Lower leg skin (tissue), 4 donors: ENCODE measurements around the gene OR2B2. TPM values are rescaled to one million over a fixed set of nuclear protein-coding genes. Genes with fewer than 3 reads are reported as not detected.

Experiments used
- DNase-seq, 2 donors: peaks; one replicate each; pipeline ENCODE4 v3.0.0-alpha.2; 2019; ENCODE audit warnings: low spot score in 2 of 2
- H3K4me3 ChIP-seq: fragments of 200-600 bp; sonication (generic); 2 replicates; pipeline ENCODE4 v1.5.1; 2017; ENCODE audit warnings: mild to moderate bottlenecking, low read depth; ENCODE audit not compliant: poor library complexity, severe bottlenecking
- POLR2A ChIP-seq, 2 donors: fragments of 450-650 bp; IDR thresholded peaks; one replicate each; pipeline ENCODE4 v1.6.1; 2016 to 2017; ENCODE audit warnings: antibody characterized with exemption in 2 of 2, mild to moderate bottlenecking in 1 of 2, moderate library complexity in 1 of 2
- WGBS, 2 donors: methylation state at CpG; one replicate each; pipeline ENCODE4 v1.1.5; 2018; 5-methylcytosine and 5-hydroxymethylcytosine counted together
- intact Hi-C: fragments of 100-400 bp; cut with DNase I; formaldehyde crosslinking; loops from one replicate; pipeline ENCODE4 v1.15.0; 2023; ENCODE audit warnings: low total_unique reads
- total RNA-seq, 4 donors: library from RNA; depleted of rRNA; stranded (reverse); fragments of >200 nt; gene quantifications; one replicate each; pipeline ENCODE4 v1.1.0, GENCODE V29; 2016
- TF ChIP-seq, protein P1 (sequence below), 3 donors: fragments of 450-650 bp; IDR thresholded peaks; one replicate each; pipeline ENCODE4 v1.5.1; 2016; ENCODE audit warnings: antibody characterized with exemption in 3 of 3, mild to moderate bottlenecking in 3 of 3, moderate library complexity in 2 of 3

OR2B2 gene
- total RNA-seq, 4 donors from 2014 or later, result not detected

DNA sequence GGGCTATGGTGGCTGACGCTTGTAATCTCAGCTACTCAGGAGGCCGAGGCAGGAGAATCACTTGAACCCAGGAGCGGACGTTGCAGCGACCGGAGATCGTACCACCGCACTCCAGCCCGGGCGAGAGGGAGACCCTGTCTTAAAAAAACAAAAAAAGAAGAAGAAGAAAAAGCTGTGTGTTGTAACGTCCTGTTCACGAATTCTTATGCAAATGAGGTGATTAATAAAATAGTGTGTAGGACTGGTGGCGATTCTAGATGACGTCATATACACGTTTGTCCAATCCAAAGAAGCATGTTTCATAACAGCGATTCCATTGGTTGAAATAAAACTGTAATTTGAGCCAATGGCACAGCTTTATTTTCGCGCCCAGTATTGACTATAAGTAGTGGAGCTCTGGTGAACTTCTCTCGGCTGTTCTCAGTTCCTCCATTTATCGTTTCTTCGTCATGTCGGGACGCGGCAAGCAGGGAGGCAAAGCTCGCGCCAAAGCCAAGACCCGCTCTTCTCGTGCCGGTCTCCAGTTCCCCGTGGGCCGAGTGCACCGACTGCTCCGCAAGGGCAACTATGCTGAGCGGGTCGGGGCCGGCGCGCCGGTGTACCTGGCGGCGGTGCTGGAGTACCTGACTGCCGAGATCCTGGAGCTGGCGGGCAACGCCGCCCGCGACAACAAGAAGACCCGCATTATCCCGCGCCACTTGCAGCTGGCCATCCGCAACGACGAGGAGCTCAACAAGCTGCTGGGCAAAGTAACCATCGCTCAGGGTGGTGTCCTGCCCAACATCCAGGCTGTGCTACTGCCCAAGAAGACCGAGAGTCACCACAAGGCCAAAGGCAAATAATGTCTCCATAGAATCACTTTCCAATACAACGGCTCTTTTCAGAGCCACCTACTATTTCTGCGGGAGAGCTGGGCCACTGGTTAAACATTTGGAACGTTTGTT is 47.0 kb downstream of the OR2B2 start:
- whole genome bisulfite sequencing, 2 donors, result 0 to 1% methylated on average over 48 to 56 of the region's 58 CpGs
- intact Hi-C loops, result no loop called here
- peak; percentile 88 to 94 for DNase-seq
- H3K4me3 ChIP-seq, result peak overlapping the region; percentile 58
- no peak for TF ChIP-seq POLR2A (IDR thresholded peaks at IDR 0.05)
- TF ChIP-seq, protein P1, sequence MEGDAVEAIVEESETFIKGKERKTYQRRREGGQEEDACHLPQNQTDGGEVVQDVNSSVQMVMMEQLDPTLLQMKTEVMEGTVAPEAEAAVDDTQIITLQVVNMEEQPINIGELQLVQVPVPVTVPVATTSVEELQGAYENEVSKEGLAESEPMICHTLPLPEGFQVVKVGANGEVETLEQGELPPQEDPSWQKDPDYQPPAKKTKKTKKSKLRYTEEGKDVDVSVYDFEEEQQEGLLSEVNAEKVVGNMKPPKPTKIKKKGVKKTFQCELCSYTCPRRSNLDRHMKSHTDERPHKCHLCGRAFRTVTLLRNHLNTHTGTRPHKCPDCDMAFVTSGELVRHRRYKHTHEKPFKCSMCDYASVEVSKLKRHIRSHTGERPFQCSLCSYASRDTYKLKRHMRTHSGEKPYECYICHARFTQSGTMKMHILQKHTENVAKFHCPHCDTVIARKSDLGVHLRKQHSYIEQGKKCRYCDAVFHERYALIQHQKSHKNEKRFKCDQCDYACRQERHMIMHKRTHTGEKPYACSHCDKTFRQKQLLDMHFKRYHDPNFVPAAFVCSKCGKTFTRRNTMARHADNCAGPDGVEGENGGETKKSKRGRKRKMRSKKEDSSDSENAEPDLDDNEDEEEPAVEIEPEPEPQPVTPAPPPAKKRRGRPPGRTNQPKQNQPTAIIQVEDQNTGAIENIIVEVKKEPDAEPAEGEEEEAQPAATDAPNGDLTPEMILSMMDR (IDR thresholded peaks at IDR 0.05), result no peak

DNA sequence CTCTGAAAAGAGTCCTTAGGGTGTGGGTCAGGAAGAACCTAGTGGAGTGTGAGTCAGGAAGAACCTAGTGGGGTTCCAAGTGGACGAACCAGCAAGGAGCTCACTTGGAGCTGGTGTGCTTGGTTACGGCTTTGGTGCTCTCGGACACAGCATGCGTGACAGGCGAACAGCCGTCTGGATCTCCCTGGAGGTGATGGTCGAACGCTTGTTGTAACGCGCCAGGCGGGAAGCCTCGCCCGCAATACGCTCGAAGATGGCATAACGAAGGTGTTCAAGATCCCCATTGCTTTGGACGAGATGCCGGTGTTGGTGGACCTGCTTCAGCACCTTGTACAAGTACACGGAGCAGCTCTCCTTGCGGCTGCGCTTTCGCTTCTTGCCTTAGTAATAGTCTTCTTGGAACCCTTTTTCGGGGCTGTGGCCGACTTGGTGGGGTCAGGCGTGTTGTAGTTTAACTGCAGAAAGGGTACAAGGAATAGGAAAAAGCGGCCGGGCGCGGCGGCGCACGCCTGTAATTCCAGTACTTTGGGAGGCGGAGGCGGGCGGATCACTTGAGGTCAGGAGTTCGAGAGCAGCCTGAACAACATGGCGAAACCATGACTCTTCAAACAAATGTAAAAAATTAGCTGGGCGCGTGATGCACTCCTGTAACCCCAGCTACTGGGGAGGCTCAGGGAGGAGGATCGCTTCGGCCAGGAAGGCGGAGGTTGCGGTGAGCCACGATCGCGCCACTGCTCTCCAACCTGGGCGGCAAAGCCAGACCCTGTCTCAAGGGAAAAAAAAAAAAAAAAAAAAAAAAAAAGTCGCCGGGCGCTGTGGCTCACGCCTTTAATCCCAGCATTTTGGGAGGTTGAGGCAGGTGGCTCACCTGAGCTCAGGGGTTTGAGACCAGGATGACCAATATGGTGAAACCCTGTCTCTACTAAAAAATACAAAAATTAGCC is 48.0 kb downstream of the OR2B2 start:
- intact Hi-C loops, result no loop called here
- whole genome bisulfite sequencing, 2 donors, result 10 to 16% methylated on average over 51 of the region's 51 CpGs
- DNase-seq, result peak in 1 of 2 donors; percentile 21

DNA sequence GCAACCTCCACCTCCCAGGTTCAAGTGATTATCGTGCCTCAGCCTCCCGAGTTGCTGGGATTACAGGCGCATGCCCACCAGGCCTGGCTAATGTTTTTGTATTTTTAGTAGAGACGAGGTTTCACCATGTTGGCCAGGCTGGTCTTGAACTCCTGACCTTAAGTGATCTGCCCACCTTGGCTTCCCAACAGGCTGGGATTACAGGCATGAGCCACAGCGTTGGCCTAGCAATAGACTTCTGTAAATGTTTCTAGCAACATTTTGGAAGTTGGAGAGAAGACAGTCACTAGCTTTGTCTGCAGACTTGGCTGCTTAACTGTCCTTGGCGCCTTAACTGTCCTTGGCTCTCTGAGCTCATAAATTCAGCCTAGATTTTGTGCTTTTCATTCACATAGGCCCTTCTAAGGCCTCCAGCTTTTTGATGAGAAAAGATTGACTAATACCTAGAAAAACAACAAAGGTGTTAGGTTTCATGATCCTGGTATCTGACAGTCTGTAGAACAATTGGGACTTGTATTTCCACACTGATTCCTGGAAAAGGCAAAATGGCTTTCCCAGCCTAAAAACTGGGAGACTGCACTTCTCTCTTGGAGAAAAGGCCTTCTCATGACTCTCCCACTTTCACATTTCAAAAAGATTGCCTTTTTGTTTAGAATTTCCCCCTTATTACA is 49.7 kb downstream of the OR2B2 start:
- DNase-seq, result no peak
- intact Hi-C loops, result no loop called here
- no peak overlapping the region for H3K4me3 ChIP-seq
- TF ChIP-seq POLR2A (IDR thresholded peaks at IDR 0.05), result no peak
- TF ChIP-seq, protein P1 (IDR thresholded peaks at IDR 0.05), result no peak
- WGBS, 2 donors, result 74 to 80% methylated on average over 6 of the region's 6 CpGs

More for the DNA sequence above, 48.0 kb downstream of the OR2B2 start:
- TF ChIP-seq, protein P1 (IDR thresholded peaks at IDR 0.05), result no peak
- TF ChIP-seq POLR2A (IDR thresholded peaks at IDR 0.05), result no peak
- peak overlapping the region; percentile 58 for H3K4me3 ChIP-seq

DNA sequence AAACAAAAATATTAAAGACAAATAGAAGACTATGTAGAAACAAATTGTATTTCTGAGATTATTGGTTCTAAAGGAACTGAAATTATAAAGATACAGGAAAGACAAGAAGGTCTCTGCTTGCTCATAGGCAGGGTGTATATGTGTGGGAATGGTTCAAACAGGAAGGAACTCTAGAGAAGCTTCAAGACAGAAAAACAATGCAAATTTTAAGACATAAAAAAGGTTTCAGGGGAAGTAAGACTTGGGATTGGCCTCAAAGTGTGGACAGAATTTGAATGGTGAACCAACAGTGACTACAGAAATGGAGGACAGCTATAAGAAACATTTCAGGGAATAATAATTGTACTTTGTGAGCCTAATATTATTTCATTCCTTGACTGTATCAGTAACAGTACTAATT is 50.3 kb downstream of the OR2B2 start:
- intact Hi-C loops, result no loop called here
- H3K4me3 ChIP-seq, result no peak overlapping the region
- TF ChIP-seq, protein P1 (IDR thresholded peaks at IDR 0.05), result no peak
- TF ChIP-seq POLR2A (IDR thresholded peaks at IDR 0.05), result no peak
- DNase-seq, result no peak

DNA sequence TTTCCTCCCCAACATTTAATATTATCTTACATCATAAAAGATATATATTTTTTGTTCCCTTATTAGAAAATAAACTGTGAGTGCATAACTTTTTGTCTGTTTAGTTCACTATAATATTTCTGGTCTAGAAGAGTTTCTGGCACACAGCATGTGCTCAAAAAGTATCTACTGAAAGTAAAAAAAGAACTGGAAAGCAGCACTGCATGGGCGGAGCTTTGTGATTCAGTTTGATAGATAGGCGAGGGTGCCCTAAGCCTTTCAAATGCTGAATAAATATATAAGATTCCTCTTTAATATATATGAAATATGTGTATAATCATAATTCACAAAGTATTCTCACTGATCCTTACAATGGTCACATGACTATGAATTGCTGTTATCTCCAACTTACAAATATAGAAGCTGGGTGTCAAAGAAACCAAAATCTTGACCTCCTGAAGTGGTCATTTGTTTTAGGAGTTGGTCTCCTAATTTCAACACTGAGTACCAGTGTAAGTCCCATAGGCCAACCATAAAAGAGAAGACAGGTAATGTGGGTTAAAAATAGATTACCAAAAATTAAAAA is 50.8 kb downstream of the OR2B2 start:
- TF ChIP-seq, protein P1 (IDR thresholded peaks at IDR 0.05), result no peak
- no peak overlapping the region for H3K4me3 ChIP-seq
- intact Hi-C loops, result no loop called here
- DNase-seq, result no peak
- 69 to 80% methylated on average over 2 of the region's 2 CpGs for WGBS, 2 donors
